Measurements from ENCODE around the gene ATP9A. TPM values are rescaled to one million over a fixed set of nuclear protein-coding genes. Genes with fewer than 3 reads are reported as not detected.

The ATP9A gene
- total and polyA plus RNA-seq, 2 of the 4 experiments (the other 2 are of a cell fraction), result 10.6 to 22.4 TPM

GRCh38 chr20:51667491-51667890, 100.7 kb downstream of the ATP9A start:
- TF ChIP-seq CEBPB (IDR thresholded peaks at IDR 0.05; ENCODE audit: low read depth, low read length) (no peak), FOS (IDR thresholded peaks at IDR 0.05; ENCODE audit: low read depth, low read length) (no peak), NFE2L2 (IDR thresholded peaks at IDR 0.05; ENCODE audit: low read depth, low read length) (no peak), POLR2A (IDR thresholded peaks at IDR 0.05; ENCODE audit: low read depth, low read length) (no peak), RAD21 (IDR thresholded peaks at IDR 0.05; ENCODE audit: low read length) (no peak), RFX5 (IDR thresholded peaks at IDR 0.05; ENCODE audit: low read depth, low read length) (no peak), RCOR1 (IDR thresholded peaks at IDR 0.05; ENCODE audit: insufficient replicate concordance, low read length) (no peak), MAFK (IDR thresholded peaks at IDR 0.05; ENCODE audit: low read depth, low read length) (no peak), SMC3 (IDR thresholded peaks at IDR 0.05; ENCODE audit: low read depth, low read length) (no peak), MXI1 (IDR thresholded peaks at IDR 0.05; ENCODE audit: borderline replicate concordance, low read depth, low read length) (no peak), ELK1 (IDR thresholded peaks at IDR 0.05; ENCODE audit: borderline replicate concordance, low read depth, low read length) (no peak), BHLHE40 (IDR thresholded peaks at IDR 0.05; ENCODE audit: low read depth, low read length) (no peak), MAZ (IDR thresholded peaks at IDR 0.05; ENCODE audit: borderline replicate concordance, low read depth, low read length) (no peak), CHD1 (IDR thresholded peaks at IDR 0.05; ENCODE audit: low read depth, low read length) (no peak)
- TF ChIP-seq, protein P1, sequence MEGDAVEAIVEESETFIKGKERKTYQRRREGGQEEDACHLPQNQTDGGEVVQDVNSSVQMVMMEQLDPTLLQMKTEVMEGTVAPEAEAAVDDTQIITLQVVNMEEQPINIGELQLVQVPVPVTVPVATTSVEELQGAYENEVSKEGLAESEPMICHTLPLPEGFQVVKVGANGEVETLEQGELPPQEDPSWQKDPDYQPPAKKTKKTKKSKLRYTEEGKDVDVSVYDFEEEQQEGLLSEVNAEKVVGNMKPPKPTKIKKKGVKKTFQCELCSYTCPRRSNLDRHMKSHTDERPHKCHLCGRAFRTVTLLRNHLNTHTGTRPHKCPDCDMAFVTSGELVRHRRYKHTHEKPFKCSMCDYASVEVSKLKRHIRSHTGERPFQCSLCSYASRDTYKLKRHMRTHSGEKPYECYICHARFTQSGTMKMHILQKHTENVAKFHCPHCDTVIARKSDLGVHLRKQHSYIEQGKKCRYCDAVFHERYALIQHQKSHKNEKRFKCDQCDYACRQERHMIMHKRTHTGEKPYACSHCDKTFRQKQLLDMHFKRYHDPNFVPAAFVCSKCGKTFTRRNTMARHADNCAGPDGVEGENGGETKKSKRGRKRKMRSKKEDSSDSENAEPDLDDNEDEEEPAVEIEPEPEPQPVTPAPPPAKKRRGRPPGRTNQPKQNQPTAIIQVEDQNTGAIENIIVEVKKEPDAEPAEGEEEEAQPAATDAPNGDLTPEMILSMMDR (conservative IDR thresholded peaks at IDR 0.05; ENCODE audit: low read depth, low read length), result no peak
- TF ChIP-seq, protein P2, sequence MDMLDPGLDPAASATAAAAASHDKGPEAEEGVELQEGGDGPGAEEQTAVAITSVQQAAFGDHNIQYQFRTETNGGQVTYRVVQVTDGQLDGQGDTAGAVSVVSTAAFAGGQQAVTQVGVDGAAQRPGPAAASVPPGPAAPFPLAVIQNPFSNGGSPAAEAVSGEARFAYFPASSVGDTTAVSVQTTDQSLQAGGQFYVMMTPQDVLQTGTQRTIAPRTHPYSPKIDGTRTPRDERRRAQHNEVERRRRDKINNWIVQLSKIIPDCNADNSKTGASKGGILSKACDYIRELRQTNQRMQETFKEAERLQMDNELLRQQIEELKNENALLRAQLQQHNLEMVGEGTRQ (IDR thresholded peaks at IDR 0.05; ENCODE audit: low read depth, low read length), result no peak

More at GRCh38 chr20:51667491-51667890, 100.7 kb downstream of the ATP9A start:
- H3K4me1 ChIP-seq (ENCODE audit: control insufficient read depth, insufficient read depth, low read length), result no peaks in the 10 kb centered on the region
- no peak overlapping the region for H2BK15ac ChIP-seq (ENCODE audit: low read depth, low read length)
- no peak overlapping the region for H3K4me2 ChIP-seq (ENCODE audit: low read depth, low read length)
- ChIA-PET POLR2A (ENCODE audit: unreplicated experiment) (no interaction called here), CTCF (no interaction called here)
- H4K5ac ChIP-seq (ENCODE audit: low read depth, low read length), result no peak overlapping the region
- BruUV-seq (replicated peaks), result no TSS peak
- intact Hi-C loops (cut with micrococcal nuclease), result no loop called here
- H3K27ac ChIP-seq (ENCODE audit: insufficient read depth, low read length), result no peak overlapping the region
- H3K9me1 ChIP-seq (ENCODE audit: insufficient read depth, low read length), result peaks cover 8% of the 10 kb centered on the region
- H3K9me3 ChIP-seq (ENCODE audit: control insufficient read depth, insufficient read depth, low read length), result no peaks in the 10 kb centered on the region
- H3K4me3 ChIP-seq (ENCODE audit: insufficient read depth, low read depth, low read length), result no peak overlapping the region
- DNase-seq (no peak), ATAC-seq (ENCODE audit: low read depth) (no peak)
- H4K20me1 ChIP-seq (ENCODE audit: insufficient read depth, low read length), result no peaks in the 10 kb centered on the region
- H3K36me3 ChIP-seq (ENCODE audit: control insufficient read depth, insufficient read depth, low read length), result peaks cover 31% of the 10 kb centered on the region
- in situ Hi-C loops (cut with MboI; ENCODE audit: low sequenced_read_pairs), result no loop called here
- H3K23ac ChIP-seq (ENCODE audit: low read depth, low read length), result no peak overlapping the region
- H2BK120ac ChIP-seq (ENCODE audit: low read depth, low read length), result no peak overlapping the region
- H3K14ac ChIP-seq (replicated peaks; ENCODE audit: low read depth, low read length), result no peak overlapping the region
- H2BK20ac ChIP-seq (ENCODE audit: low read depth, low read length), result no peak overlapping the region
- dilution Hi-C loops (cut with HindIII; ENCODE audit: low sequenced_read_pairs, unreplicated experiment), result no loop called here
- H2BK5ac ChIP-seq (ENCODE audit: low read depth, low read length, poor library complexity, severe bottlenecking), result no peak overlapping the region
- H3K27me3 ChIP-seq (ENCODE audit: control insufficient read depth, insufficient read depth, low read length), result no peaks in the 10 kb centered on the region
- H3K79me1 ChIP-seq (ENCODE audit: low read depth in 1 of 2, low read length in 2 of 2), result no peaks in the 10 kb centered on the region
- H3K18ac ChIP-seq (ENCODE audit: low read depth, low read length), result no peak overlapping the region
- H2AFZ ChIP-seq (replicated peaks; ENCODE audit: low read length, poor library complexity), result no peak overlapping the region
- no peak overlapping the region for H4K8ac ChIP-seq (ENCODE audit: low read depth in 2 of 2, low read length in 2 of 2)
- H2AK5ac ChIP-seq (ENCODE audit: low read depth, low read length), result no peak overlapping the region
- 80% methylated on average over 1 of the region's 8 CpGs; no CpG with 5 or more reads in 1 of the 2 experiments for WGBS, 2 experiments (ENCODE audit: extremely low coverage in 2 of 2, insufficient read length in 1 of 2)
- no peak overlapping the region for H3K9ac ChIP-seq (ENCODE audit: low read depth, low read length)
- no peak overlapping the region for H3K56ac ChIP-seq (ENCODE audit: extremely low read depth, insufficient read depth, low read length)
- H3K4ac ChIP-seq (ENCODE audit: low read depth, low read length), result no peak overlapping the region
- H2AK9ac ChIP-seq (replicated peaks; ENCODE audit: low read depth, low read length, poor library complexity), result no peak overlapping the region
- no peak overlapping the region for H4K91ac ChIP-seq (ENCODE audit: insufficient read depth, low read depth, low read length)
